HFFc6 (cell line): Measurements from ENCODE around the gene TXNRD2. TPM values are rescaled to one million over a fixed set of nuclear protein-coding genes. Genes with fewer than 3 reads are reported as not detected.

Experiments
- DNase-seq: peaks from one replicate; pipeline ENCODE4 v3.0.0-alpha.2; 2018
- H3K27ac Mint-ChIP-seq: 2 replicates; pipeline ENCODE4 v1.8.0; 2020; ENCODE audit warnings: mild to moderate bottlenecking, mixed read lengths
- H3K27me3 Mint-ChIP-seq: 2 replicates; pipeline ENCODE4 v1.8.0; 2021; ENCODE audit warnings: mild to moderate bottlenecking, moderate library complexity, mixed read lengths; ENCODE audit not compliant: insufficient read depth
- H3K36me3 Mint-ChIP-seq: 2 replicates; pipeline ENCODE4 v1.8.0; 2021; ENCODE audit warnings: low read depth, mixed read lengths
- H3K4me1 Mint-ChIP-seq: 2 replicates; pipeline ENCODE4 v1.8.0; 2020; ENCODE audit warnings: low read depth, mixed read lengths
- H3K4me3 Mint-ChIP-seq: 2 replicates; pipeline ENCODE4 v1.8.0; 2020; ENCODE audit warnings: mild to moderate bottlenecking, moderate library complexity, mixed read lengths
- H3K9me3 Mint-ChIP-seq: 2 replicates; pipeline ENCODE4 v1.8.0; 2020; ENCODE audit warnings: mild to moderate bottlenecking, mixed read lengths
- CTCF ChIP-seq: fragments of 200-600 bp; sonication (generic); IDR thresholded peaks from 2 replicates; pipeline ENCODE4 v1.5.0; 2021; ENCODE audit warnings: antibody characterized with exemption, mild to moderate bottlenecking
- total RNA-seq, 6 experiments: library from RNA; stranded (reverse); fragmentation: NEBNext Ultra II Directional; extraction: Animal tissue kit (Norgen Biotek cat#: 25700); gene quantifications; 2 replicates in 1 of 6; 3 replicates in 5 of 6; pipeline ENCODE4 v1.2.3, GENCODE V29; 2021

The TXNRD2 gene
- total RNA-seq, 6 experiments from 2014 or later, result 24.8 to 30.6 (median 28.3) TPM

- TF ChIP-seq CTCF, result no peak
- Mint-ChIP-seq H3K4me3 (no peak overlapping the region), H3K27ac (no peak overlapping the region), H3K36me3 (peaks cover 4% of the 10 kb centered on the region), H3K4me1 (no peaks in the 10 kb centered on the region), H3K27me3 (no peaks in the 10 kb centered on the region; the same call in 1 of the 2 replicates), H3K9me3 (no peaks in the 10 kb centered on the region)
- DNase-seq, result no peak
These were observed 21.8 kb downstream of the TXNRD2 start for GRCh38 chr22:19919701-19920363.

- no peak for TF ChIP-seq CTCF
- DNase-seq, result no peak
- H3K27ac Mint-ChIP-seq, result no peak overlapping the region
These were observed 23.1 kb downstream of the TXNRD2 start for GRCh38 chr22:19918332-19919106.

GRCh38 chr22:19917389-19918138, 24.1 kb downstream of the TXNRD2 start:
- no peaks in the 10 kb centered on the region for H3K9me3 Mint-ChIP-seq
- H3K36me3 Mint-ChIP-seq, result peaks cover 21% of the 10 kb centered on the region
- no peak for DNase-seq
- TF ChIP-seq CTCF, result no peak
- no peaks in the 10 kb centered on the region; the same call in none of the 2 replicates for H3K27me3 Mint-ChIP-seq
- no peak overlapping the region for H3K27ac Mint-ChIP-seq
- no peak overlapping the region for H3K4me3 Mint-ChIP-seq
- H3K4me1 Mint-ChIP-seq, result no peaks in the 10 kb centered on the region

More at GRCh38 chr22:19918332-19919106, 23.1 kb downstream of the TXNRD2 start:
- Mint-ChIP-seq H3K4me1 (no peaks in the 10 kb centered on the region), H3K36me3 (peaks cover 17% of the 10 kb centered on the region), H3K27me3 (no peaks in the 10 kb centered on the region; the same call in none of the 2 replicates), H3K4me3 (no peak overlapping the region), H3K9me3 (no peaks in the 10 kb centered on the region)

GRCh38 chr22:19916941-19917340, 24.7 kb downstream of the TXNRD2 start:
- H3K27ac Mint-ChIP-seq, result no peak overlapping the region
- TF ChIP-seq CTCF, result no peak
- H3K27me3 Mint-ChIP-seq, result no peaks in the 10 kb centered on the region; the same call in none of the 2 replicates
- no peak overlapping the region for H3K4me3 Mint-ChIP-seq
- peaks cover 21% of the 10 kb centered on the region for H3K36me3 Mint-ChIP-seq
- H3K4me1 Mint-ChIP-seq, result no peaks in the 10 kb centered on the region
- DNase-seq, result no peak
- H3K9me3 Mint-ChIP-seq, result no peaks in the 10 kb centered on the region

GRCh38 chr22:19916006-19916405, 25.6 kb downstream of the TXNRD2 start:
- H3K9me3 Mint-ChIP-seq, result no peaks in the 10 kb centered on the region
- no peaks in the 10 kb centered on the region for H3K4me1 Mint-ChIP-seq
- no peak for DNase-seq
- H3K27ac Mint-ChIP-seq, result no peak overlapping the region
- H3K27me3 Mint-ChIP-seq, result peaks cover under 1% of the 10 kb centered on the region
- TF ChIP-seq CTCF, result no peak
- H3K36me3 Mint-ChIP-seq, result peaks cover 21% of the 10 kb centered on the region
- no peak overlapping the region for H3K4me3 Mint-ChIP-seq
